ENCODE measurements around the gene FBXO33. TPM values are rescaled to one million over a fixed set of nuclear protein-coding genes. Genes with fewer than 3 reads are reported as not detected.

The FBXO33 gene
- total RNA-seq, 2 experiments from 2014 or later: 16.1 to 16.4 TPM

- intact Hi-C loops (cut with micrococcal nuclease): loop anchor here (5.0 kb wide), 1 partner anchor 282 kb away; the partner anchor contains the start of gene SEC23A
- peaks cover 6% of the 10 kb centered on the region for H3K36me3 Mint-ChIP-seq (ENCODE audit: low read depth)
- H3K9me3 Mint-ChIP-seq: no peaks in the 10 kb centered on the region
- no peak overlapping the region for H3K27ac Mint-ChIP-seq
- DNase-seq: no peak
- no peaks in the 10 kb centered on the region for H3K27me3 Mint-ChIP-seq (ENCODE audit: low read depth)
- no peak overlapping the region for H3K4me3 Mint-ChIP-seq
- H3K4me1 Mint-ChIP-seq (ENCODE audit: low read depth): peaks cover 24% of the 10 kb centered on the region
- CTCF ChIA-PET: interaction anchor here (0.7 to 1.5 kb wide), 2 partner anchors 109 to 153 kb away, joined by 3 to 8 read pairs; no protein-coding TSS in a partner anchor
Measured at GRCh38 chr14:39384177-39384576, 48.1 kb downstream of the FBXO33 start.

GRCh38 chr14:39383741-39384140, 48.5 kb downstream of the FBXO33 start:
- intact Hi-C loops (cut with micrococcal nuclease): loop anchor here (1.0 to 5.0 kb wide), 4 partner anchors 12 to 281 kb away; partner anchors contain the start of genes FBXO33 and SEC23A
- peaks cover 6% of the 10 kb centered on the region for H3K36me3 Mint-ChIP-seq (ENCODE audit: low read depth)
- H3K4me3 Mint-ChIP-seq: no peak overlapping the region
- H3K4me1 Mint-ChIP-seq (ENCODE audit: low read depth): peaks cover 22% of the 10 kb centered on the region
- CTCF ChIA-PET: interaction anchor here (1.5 kb wide), 1 partner anchor 153 kb away, joined by 8 read pairs; no protein-coding TSS in a partner anchor
- H3K27me3 Mint-ChIP-seq (ENCODE audit: low read depth): no peaks in the 10 kb centered on the region
- no peaks in the 10 kb centered on the region for H3K9me3 Mint-ChIP-seq
- no peak overlapping the region for H3K27ac Mint-ChIP-seq
- DNase-seq: no peak

GRCh38 chr14:39383026-39383660, 49.1 kb downstream of the FBXO33 start:
- H3K9me3 Mint-ChIP-seq: no peaks in the 10 kb centered on the region
- no peak for DNase-seq

GRCh38 chr14:39382463-39382862, 49.8 kb downstream of the FBXO33 start:
- CTCF ChIA-PET: interaction anchor here (1.2 to 1.6 kb wide), 2 partner anchors 18 to 45 kb away, joined by 5 to 8 read pairs; no protein-coding TSS in a partner anchor
- Mint-ChIP-seq H3K36me3 (ENCODE audit: low read depth) (peaks cover 6% of the 10 kb centered on the region), H3K4me3 (no peak overlapping the region), H3K9me3 (no peaks in the 10 kb centered on the region), H3K27me3 (ENCODE audit: low read depth) (no peaks in the 10 kb centered on the region), H3K27ac (no peak overlapping the region), H3K4me1 (ENCODE audit: low read depth) (peaks cover 22% of the 10 kb centered on the region)
- intact Hi-C loops (cut with micrococcal nuclease): loop anchor here (5.0 kb wide), 1 partner anchor 280 kb away; the partner anchor contains the start of gene SEC23A
- no peak for DNase-seq

More at GRCh38 chr14:39383026-39383660, 49.1 kb downstream of the FBXO33 start:
- H3K27me3 Mint-ChIP-seq (ENCODE audit: low read depth): no peaks in the 10 kb centered on the region
- no peak overlapping the region for H3K27ac Mint-ChIP-seq
- H3K4me3 Mint-ChIP-seq: no peak overlapping the region
- peaks cover 22% of the 10 kb centered on the region for H3K4me1 Mint-ChIP-seq (ENCODE audit: low read depth)
- intact Hi-C loops (cut with micrococcal nuclease): loop anchor here (1.0 to 5.0 kb wide), 4 partner anchors 12 to 281 kb away; partner anchors contain the start of genes FBXO33 and SEC23A
- CTCF ChIA-PET: interaction anchor here (1.2 to 1.5 kb wide), 2 partner anchors 17 to 152 kb away, joined by 5 to 8 read pairs; no protein-coding TSS in a partner anchor
- peaks cover 6% of the 10 kb centered on the region for H3K36me3 Mint-ChIP-seq (ENCODE audit: low read depth)

DNA sequence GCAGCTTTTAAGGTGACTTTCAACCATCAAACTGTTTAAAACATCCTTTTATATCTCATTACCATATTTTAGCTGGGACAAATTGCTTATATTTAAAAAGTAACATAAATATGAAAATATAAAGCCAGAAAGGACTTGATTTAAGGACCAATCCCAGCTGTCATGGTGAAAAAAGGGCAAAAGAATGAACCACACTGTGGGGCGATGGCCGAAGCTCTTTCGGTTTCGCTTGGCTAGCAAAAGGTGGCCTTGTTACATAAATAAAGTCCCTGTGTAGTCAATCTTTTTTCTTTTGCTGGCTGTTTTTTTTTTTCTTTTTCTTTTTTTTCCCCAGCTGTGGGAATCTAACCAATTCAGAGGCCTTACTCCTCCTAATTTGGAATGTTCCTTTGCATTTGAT, 50.9 kb downstream of the FBXO33 start:
- Mint-ChIP-seq H3K4me3 (no peak overlapping the region), H3K4me1 (ENCODE audit: low read depth) (peaks cover 30% of the 10 kb centered on the region), H3K36me3 (ENCODE audit: low read depth) (peaks cover 4% of the 10 kb centered on the region), H3K9me3 (no peaks in the 10 kb centered on the region), H3K27me3 (ENCODE audit: low read depth) (no peaks in the 10 kb centered on the region), H3K27ac (no peak overlapping the region)
- no peak for DNase-seq
- CTCF ChIA-PET: interaction anchor here (0.6 to 1.6 kb wide), 3 partner anchors 13 to 64 kb away, joined by 3 to 8 read pairs (median 3); no protein-coding TSS in a partner anchor
- intact Hi-C loops (cut with micrococcal nuclease): loop anchor here (5.0 kb wide), 1 partner anchor 279 kb away; the partner anchor contains the start of gene SEC23A

- Mint-ChIP-seq H3K9me3 (no peaks in the 10 kb centered on the region), H3K4me3 (no peak overlapping the region), H3K36me3 (ENCODE audit: low read depth) (peaks cover 2% of the 10 kb centered on the region), H3K27me3 (ENCODE audit: low read depth) (no peaks in the 10 kb centered on the region), H3K27ac (no peak overlapping the region), H3K4me1 (ENCODE audit: low read depth) (peaks cover 8% of the 10 kb centered on the region)
- DNase-seq: no peak
- intact Hi-C loops (cut with micrococcal nuclease): no loop called here
- CTCF ChIA-PET: interaction anchor here (0.6 kb wide), 1 partner anchor 252 kb away, joined by 3 read pairs; no protein-coding TSS in a partner anchor
Measured at GRCh38 chr14:39376667-39377403, 55.4 kb downstream of the FBXO33 start.

DNA sequence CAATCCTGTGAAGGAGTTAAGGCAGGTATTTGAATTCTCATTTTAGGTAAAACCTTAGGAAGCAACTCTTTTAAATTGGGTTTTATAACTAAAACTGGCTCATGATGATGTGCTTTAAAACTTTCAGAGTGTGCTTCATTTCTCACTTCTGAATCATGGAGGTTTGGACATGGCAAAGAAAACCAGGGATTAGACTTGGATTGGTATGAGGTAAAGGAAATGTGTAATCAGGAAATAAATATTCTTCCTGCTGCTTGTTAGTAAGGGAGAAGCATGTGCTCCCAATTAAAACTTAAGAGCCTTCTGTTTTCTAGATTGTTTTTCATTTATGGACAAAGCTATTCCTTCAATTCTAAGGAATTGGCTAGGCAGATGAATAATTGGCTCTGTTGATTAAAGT, 57.4 kb downstream of the FBXO33 start:
- Mint-ChIP-seq H3K36me3 (ENCODE audit: low read depth) (peaks cover 7% of the 10 kb centered on the region), H3K4me3 (no peak overlapping the region), H3K27me3 (ENCODE audit: low read depth) (no peaks in the 10 kb centered on the region), H3K4me1 (ENCODE audit: low read depth) (peaks cover 8% of the 10 kb centered on the region), H3K9me3 (no peaks in the 10 kb centered on the region), H3K27ac (no peak overlapping the region)
- CTCF ChIA-PET: interaction anchor here (0.6 kb wide), 1 partner anchor 397 kb away, joined by 3 read pairs; no protein-coding TSS in a partner anchor
- intact Hi-C loops (cut with micrococcal nuclease): no loop called here
- no peak for DNase-seq

DNA sequence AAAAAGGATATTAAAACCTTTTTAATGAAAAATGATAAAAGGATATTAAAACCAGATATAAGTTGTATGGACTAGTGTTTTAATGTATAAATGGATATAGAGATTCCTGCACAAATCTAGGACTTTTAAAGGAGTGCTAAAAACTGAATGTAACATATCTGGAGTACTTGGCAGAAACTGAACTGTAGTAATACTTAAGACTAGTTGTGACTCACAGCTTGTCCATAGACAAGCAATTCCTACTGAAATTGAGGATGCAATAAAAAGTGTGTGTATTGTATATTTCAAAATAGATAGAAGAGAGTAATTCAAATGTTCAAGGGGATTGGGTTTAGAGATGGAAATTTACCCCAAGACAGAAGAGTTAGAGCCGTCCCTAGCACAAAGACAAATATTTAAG, 59.6 kb downstream of the FBXO33 start:
- Mint-ChIP-seq H3K27ac (no peak overlapping the region), H3K4me3 (no peak overlapping the region)
- CTCF ChIA-PET: interaction anchor here (0.7 to 1.0 kb wide), 3 partner anchors 9 to 281 kb away, joined by 3 to 5 read pairs (median 4); no protein-coding TSS in a partner anchor

GRCh38 chr14:39370415-39370814, 61.8 kb downstream of the FBXO33 start:
- no peak for DNase-seq
- Mint-ChIP-seq H3K4me1 (ENCODE audit: low read depth) (no peaks in the 10 kb centered on the region), H3K27me3 (ENCODE audit: low read depth) (no peaks in the 10 kb centered on the region), H3K27ac (no peak overlapping the region), H3K9me3 (peaks cover 5% of the 10 kb centered on the region), H3K4me3 (no peak overlapping the region), H3K36me3 (ENCODE audit: low read depth) (peaks cover 11% of the 10 kb centered on the region)
- intact Hi-C loops (cut with micrococcal nuclease): no loop called here
- CTCF ChIA-PET: interaction anchor here (0.9 kb wide), 1 partner anchor 186 kb away, joined by 3 read pairs; no protein-coding TSS in a partner anchor

More for the DNA sequence above, 59.6 kb downstream of the FBXO33 start:
- no peak for DNase-seq
- Mint-ChIP-seq H3K4me1 (ENCODE audit: low read depth) (peaks cover 8% of the 10 kb centered on the region), H3K9me3 (no peaks in the 10 kb centered on the region), H3K27me3 (ENCODE audit: low read depth) (no peaks in the 10 kb centered on the region), H3K36me3 (ENCODE audit: low read depth) (peaks cover 7% of the 10 kb centered on the region)
- intact Hi-C loops (cut with micrococcal nuclease): no loop called here

GRCh38 chr14:39369029-39369428, 63.2 kb downstream of the FBXO33 start:
- DNase-seq: no peak
- Mint-ChIP-seq H3K4me3 (no peak overlapping the region), H3K9me3 (peaks cover 14% of the 10 kb centered on the region), H3K27me3 (ENCODE audit: low read depth) (no peaks in the 10 kb centered on the region), H3K27ac (no peak overlapping the region), H3K36me3 (ENCODE audit: low read depth) (peaks cover 23% of the 10 kb centered on the region), H3K4me1 (ENCODE audit: low read depth) (no peaks in the 10 kb centered on the region)
- intact Hi-C loops (cut with micrococcal nuclease): no loop called here
- CTCF ChIA-PET: interaction anchor here (0.7 to 2.1 kb wide), 3 partner anchors 59 to 191 kb away, joined by 3 to 9 read pairs (median 3); no protein-coding TSS in a partner anchor

DNA sequence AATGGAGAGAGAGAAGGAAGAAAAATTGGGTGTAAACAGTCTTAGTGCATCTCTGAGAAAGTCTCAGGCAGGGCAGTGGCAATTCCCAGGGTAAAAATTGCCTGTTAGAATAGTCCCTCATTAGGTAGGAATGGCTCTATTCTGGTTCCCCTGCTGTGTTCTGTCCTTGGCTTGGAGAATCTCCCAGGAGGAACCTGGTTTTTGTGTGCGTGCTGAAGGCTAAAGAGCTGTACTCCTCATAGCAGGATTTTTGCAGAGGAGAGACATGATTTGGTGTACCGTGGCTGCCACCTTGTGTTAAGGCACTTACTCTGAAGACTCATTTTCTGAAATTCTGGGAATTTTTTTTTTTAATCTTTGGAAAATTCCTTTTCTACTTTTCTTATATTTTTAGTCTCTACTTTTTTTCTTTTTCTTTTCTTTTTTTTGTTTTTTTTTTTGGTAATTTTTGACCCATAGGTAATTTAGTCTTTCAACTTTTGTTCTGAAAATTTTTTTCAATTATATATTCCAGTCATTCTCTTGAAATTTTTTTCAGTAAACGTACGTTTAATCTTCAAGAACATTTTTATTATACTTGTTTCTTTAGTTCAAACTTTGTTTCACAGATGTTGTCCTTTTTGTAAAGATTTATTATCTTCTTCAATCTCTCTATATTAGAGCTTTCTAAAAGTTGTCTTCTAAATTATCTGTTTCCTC, 63.8 kb downstream of the FBXO33 start:
- intact Hi-C loops (cut with micrococcal nuclease): loop anchor here (1.0 kb wide), 2 partner anchors 137 to 261 kb away; no protein-coding TSS in a partner anchor
- Mint-ChIP-seq H3K27me3 (ENCODE audit: low read depth) (no peaks in the 10 kb centered on the region), H3K36me3 (ENCODE audit: low read depth) (peaks cover 28% of the 10 kb centered on the region), H3K9me3 (peaks cover 20% of the 10 kb centered on the region), H3K27ac (no peak overlapping the region), H3K4me1 (ENCODE audit: low read depth) (no peaks in the 10 kb centered on the region), H3K4me3 (no peak overlapping the region)
- CTCF ChIA-PET: interaction anchor here (0.7 to 2.1 kb wide), 4 partner anchors 59 to 192 kb away, joined by 3 to 9 read pairs (median 4); no protein-coding TSS in a partner anchor
- DNase-seq: peak; percentile 63
